ENCODE results near the gene ZFP36L1. TPM values are rescaled to one million over a fixed set of nuclear protein-coding genes. Genes with fewer than 3 reads are reported as not detected.
A peak's percentile ranks its signal among the peaks of the same experiment; 100 is the strongest.

The ZFP36L1 gene
- total RNA-seq, 1 donor from 2014 or later = 199 TPM

DNA sequence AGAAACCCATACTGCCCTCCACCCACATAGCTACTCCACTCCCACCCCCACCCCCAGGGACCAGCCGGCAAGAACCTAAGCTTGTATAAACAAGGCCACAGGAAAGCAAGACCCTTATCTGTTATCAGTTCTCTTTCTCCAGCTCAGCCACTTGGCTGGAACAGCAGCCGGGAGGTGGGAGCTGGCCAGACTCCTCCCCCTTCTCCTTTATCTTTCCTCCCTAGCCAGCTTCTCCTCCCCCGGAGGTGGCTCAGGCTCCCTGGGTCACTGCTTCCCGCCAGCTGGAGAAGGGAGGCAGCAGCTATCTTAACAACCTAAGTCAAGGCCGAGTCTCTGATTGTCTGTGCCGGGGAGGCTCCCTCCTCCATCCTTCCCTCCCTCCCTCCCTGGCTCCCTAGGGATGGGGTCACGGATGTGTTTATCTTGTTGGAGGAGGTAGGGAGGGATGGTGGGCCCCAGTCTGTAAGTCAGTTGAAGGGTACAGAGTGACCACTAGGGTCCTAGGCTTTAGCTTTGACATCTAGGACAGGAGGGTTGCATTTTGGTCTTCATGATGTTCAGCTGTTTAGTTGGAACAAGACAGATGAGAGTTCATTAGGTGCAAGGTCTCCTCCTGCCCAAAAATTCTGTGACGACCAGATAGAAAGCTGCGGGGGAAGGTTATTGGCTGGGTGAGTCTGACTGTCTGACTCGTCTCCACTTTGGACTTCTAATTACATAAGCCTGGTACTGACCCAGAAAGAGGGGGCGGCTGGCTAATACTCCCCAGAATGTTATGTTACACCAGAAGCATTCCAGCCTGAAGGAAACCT is 29.7 kb downstream of the ZFP36L1 start:
- H3K4me1 ChIP-seq = peaks cover 32% of the 10 kb centered on the region
- no peaks in the 10 kb centered on the region for H3K9me3 ChIP-seq
- intact Hi-C loops (cut with DNase I) = no loop called here
- H3K27me3 ChIP-seq (ENCODE audit: low read depth) = no peaks in the 10 kb centered on the region
- peak overlapping the region; percentile 53 for H3K27ac ChIP-seq
- ATAC-seq (peak; percentile 69 to 81), DNase-seq (peak; percentile 54)
- H3K36me3 ChIP-seq = no peaks in the 10 kb centered on the region
- TF ChIP-seq, protein P1, sequence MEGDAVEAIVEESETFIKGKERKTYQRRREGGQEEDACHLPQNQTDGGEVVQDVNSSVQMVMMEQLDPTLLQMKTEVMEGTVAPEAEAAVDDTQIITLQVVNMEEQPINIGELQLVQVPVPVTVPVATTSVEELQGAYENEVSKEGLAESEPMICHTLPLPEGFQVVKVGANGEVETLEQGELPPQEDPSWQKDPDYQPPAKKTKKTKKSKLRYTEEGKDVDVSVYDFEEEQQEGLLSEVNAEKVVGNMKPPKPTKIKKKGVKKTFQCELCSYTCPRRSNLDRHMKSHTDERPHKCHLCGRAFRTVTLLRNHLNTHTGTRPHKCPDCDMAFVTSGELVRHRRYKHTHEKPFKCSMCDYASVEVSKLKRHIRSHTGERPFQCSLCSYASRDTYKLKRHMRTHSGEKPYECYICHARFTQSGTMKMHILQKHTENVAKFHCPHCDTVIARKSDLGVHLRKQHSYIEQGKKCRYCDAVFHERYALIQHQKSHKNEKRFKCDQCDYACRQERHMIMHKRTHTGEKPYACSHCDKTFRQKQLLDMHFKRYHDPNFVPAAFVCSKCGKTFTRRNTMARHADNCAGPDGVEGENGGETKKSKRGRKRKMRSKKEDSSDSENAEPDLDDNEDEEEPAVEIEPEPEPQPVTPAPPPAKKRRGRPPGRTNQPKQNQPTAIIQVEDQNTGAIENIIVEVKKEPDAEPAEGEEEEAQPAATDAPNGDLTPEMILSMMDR (IDR thresholded peaks at IDR 0.05) = no peak
- no peak overlapping the region for H3K4me3 ChIP-seq

DNA sequence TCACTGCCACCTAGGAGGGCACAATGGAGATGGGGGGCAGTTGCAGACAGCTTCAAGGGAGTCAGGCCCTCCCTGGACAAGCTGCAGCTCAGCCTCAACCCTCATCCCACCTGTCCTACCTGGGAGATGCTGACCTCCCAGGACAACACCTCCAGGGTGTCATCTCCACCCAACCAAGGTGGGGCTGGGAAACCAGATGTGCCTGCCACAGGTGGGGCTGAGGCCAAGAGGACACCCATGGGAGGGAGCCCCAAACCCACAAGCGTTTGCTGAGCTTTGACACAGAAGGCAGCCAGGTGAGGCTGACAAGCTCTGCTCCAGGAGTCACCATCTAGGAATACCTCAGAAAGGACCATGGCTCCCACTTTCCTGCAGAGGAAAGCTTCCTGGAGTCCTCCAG is 31.5 kb downstream of the ZFP36L1 start:
- TF ChIP-seq, protein P1 (IDR thresholded peaks at IDR 0.05) = no peak
- Histone ChIP-seq H3K9me3 (no peaks in the 10 kb centered on the region), H3K36me3 (no peaks in the 10 kb centered on the region), H3K27ac (no peak overlapping the region), H3K27me3 (ENCODE audit: low read depth) (no peaks in the 10 kb centered on the region), H3K4me1 (peaks cover 49% of the 10 kb centered on the region), H3K4me3 (no peak overlapping the region)
- DNase-seq (no peak), ATAC-seq (no peak)
- intact Hi-C loops (cut with DNase I) = no loop called here

DNA sequence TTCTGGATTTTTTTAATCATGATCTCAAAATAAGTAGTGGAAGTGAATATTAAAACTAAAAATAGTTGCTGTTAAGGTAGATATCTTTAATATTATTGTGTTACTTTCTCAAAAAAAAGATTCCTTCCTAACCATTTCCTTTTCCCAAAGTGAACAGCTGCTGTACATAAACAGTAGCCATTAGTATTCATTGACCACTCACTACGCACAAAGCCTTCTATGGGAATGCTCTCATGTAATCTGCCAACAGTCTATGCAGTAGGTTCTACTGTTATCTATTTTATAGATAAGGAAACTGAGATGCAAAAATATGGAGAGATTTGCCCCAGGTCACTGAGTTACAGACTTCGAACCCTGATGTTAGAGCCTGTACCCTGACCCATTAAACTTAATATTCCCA is 32.1 kb downstream of the ZFP36L1 start:
- TF ChIP-seq, protein P1 (IDR thresholded peaks at IDR 0.05) = no peak
- H3K4me1 ChIP-seq = peaks cover 49% of the 10 kb centered on the region
- H3K27ac ChIP-seq = no peak overlapping the region

DNA sequence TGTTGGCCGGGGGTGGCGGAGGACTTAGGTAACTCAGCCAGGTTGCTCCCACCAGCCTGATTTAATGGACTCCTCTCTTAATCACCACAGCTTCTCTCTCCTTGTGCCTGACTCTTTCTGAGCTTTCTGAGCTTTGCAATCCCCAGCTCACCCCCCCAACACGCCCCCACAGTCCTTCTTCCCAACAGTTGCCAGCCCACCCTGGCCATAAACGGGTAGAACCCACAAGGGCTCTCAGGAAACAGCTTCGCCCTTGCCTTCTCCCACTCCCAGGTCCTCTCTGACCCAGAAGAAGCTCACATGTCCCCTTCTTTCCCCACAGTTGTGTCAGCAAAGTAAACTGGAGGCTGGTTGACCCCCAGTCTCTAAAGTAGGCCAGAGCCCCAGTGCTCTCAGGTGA is 32.9 kb downstream of the ZFP36L1 start:
- no peak overlapping the region for H3K27ac ChIP-seq
- peaks cover 54% of the 10 kb centered on the region for H3K4me1 ChIP-seq

More for the DNA sequence above, 32.1 kb downstream of the ZFP36L1 start:
- H3K27me3 ChIP-seq (ENCODE audit: low read depth) = no peaks in the 10 kb centered on the region
- H3K36me3 ChIP-seq = no peaks in the 10 kb centered on the region
- ATAC-seq (no peak), DNase-seq (no peak)
- H3K4me3 ChIP-seq = no peak overlapping the region
- intact Hi-C loops (cut with DNase I) = no loop called here
- H3K9me3 ChIP-seq = no peaks in the 10 kb centered on the region

DNA sequence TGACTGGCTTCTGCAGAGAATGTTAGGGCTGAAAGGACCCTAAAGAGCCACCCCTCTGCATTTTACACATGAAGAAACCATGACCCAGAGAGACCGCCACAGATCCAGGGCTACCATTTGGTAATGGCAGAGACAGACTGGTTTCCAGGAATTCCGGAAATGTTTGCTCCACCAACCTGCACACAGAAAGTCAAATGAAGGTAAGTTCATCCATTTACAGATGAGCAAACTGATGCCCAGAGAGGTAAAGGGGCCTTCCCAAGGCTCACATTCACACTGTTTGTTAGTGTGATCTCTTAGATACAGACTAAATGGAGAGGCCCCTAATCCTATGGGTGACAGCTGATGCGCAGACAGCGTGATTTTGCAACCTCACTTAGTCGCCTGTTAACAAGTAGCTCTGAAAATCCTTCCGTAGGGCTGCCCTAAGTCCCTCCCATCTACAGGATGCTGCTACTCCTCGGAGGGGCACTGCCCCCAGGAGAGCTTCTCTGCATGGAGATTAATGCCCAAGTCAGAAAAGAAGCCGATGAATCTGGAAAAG is 33.8 kb downstream of the ZFP36L1 start:
- intact Hi-C loops (cut with DNase I) = no loop called here
- no peak overlapping the region for H3K4me3 ChIP-seq
- no peak overlapping the region for H3K27ac ChIP-seq
- ATAC-seq (no peak), DNase-seq (no peak)
- peaks cover 54% of the 10 kb centered on the region for H3K4me1 ChIP-seq
- TF ChIP-seq, protein P1 (IDR thresholded peaks at IDR 0.05) = no peak
- no peaks in the 10 kb centered on the region for H3K36me3 ChIP-seq
- H3K9me3 ChIP-seq = no peaks in the 10 kb centered on the region
- H3K27me3 ChIP-seq (ENCODE audit: low read depth) = no peaks in the 10 kb centered on the region

More for the DNA sequence above, 32.9 kb downstream of the ZFP36L1 start:
- Histone ChIP-seq H3K9me3 (no peaks in the 10 kb centered on the region), H3K4me3 (no peak overlapping the region), H3K27me3 (ENCODE audit: low read depth) (no peaks in the 10 kb centered on the region), H3K36me3 (no peaks in the 10 kb centered on the region)
- DNase-seq (no peak), ATAC-seq (no peak)
- intact Hi-C loops (cut with DNase I) = no loop called here
- TF ChIP-seq, protein P1 (IDR thresholded peaks at IDR 0.05) = no peak

All from lower lobe of right lung (tissue), 2 donors.